D721Med (cell line): Measurements from ENCODE around the gene PLXNA4.

Experiments
- DNase-seq: peaks from one replicate; pipeline ENCODE4 v3.0.0; 2011; ENCODE audit warnings: low spot score; ENCODE audit not compliant: insufficient read length
- FAIRE-seq: peaks from 2 replicates; lab custom pipeline; 2011; peaks lifted over from hg19 to GRCh38; lab: Jason Lieb, UNC
- CTCF ChIP-seq: IDR thresholded peaks from 2 replicates; pipeline ENCODE4 v1.5.1; 2012; ENCODE audit warnings: mild to moderate bottlenecking, control low read depth; ENCODE audit not compliant: insufficient read depth; ENCODE audit errors: missing control alignments

Gene PLXNA4

GRCh38 chr7:132436121-132436520, 140.1 kb downstream of the PLXNA4 start:
- FAIRE-seq = no peak
- TF ChIP-seq CTCF = no peak
- DNase-seq = no peak

- DNase-seq (no peak), FAIRE-seq (no peak)
- TF ChIP-seq CTCF = no peak
Observed at GRCh38 chr7:132435016-132435990, 141.0 kb downstream of the PLXNA4 start.

GRCh38 chr7:132434041-132434440, 142.2 kb downstream of the PLXNA4 start:
- DNase-seq = no peak
- no peak for FAIRE-seq

GRCh38 chr7:132433301-132433700, 143.0 kb downstream of the PLXNA4 start:
- no peak for FAIRE-seq
- TF ChIP-seq CTCF = no peak

More at GRCh38 chr7:132434041-132434440, 142.2 kb downstream of the PLXNA4 start:
- TF ChIP-seq CTCF = no peak

GRCh38 chr7:132430861-132431822, 145.1 kb downstream of the PLXNA4 start:
- DNase-seq (no peak), FAIRE-seq (no peak)
- TF ChIP-seq CTCF = no peak

More at GRCh38 chr7:132433301-132433700, 143.0 kb downstream of the PLXNA4 start:
- no peak for DNase-seq

- DNase-seq = no peak
- no peak for TF ChIP-seq CTCF
- no peak for FAIRE-seq
Observed at GRCh38 chr7:132430041-132430855, 146.0 kb downstream of the PLXNA4 start.
